GM23338 (cell line): ENCODE data around the gene ELANE. TPM values are rescaled to one million over a fixed set of nuclear protein-coding genes. Genes with fewer than 3 reads are reported as not detected.

Experiments
- ATAC-seq: fragments of 200-7000 bp; cut with Tn5 transposase; 3 replicates; pipeline ENCODE4 v1.9.1; 2020
- DNase-seq: peaks from one replicate; pipeline ENCODE4 v3.0.0-alpha.2; 2015; ENCODE audit warnings: low spot score
- H2AFZ ChIP-seq: fragments of 200-600 bp; sonication (generic); 2 replicates; pipeline ENCODE4 v1.8.0; 2016; ENCODE audit warnings: antibody characterized with exemption, mild to moderate bottlenecking, moderate library complexity
- H3F3A ChIP-seq: fragments of 200-600 bp; sonication (generic); replicated peaks from 2 replicates; pipeline ENCODE4 v1.8.0; 2017; ENCODE audit warnings: antibody characterized with exemption, mixed run types, low read depth
- H3K27ac ChIP-seq: fragments of 200-600 bp; sonication (generic); 2 replicates; pipeline ENCODE4 v1.6.1; 2016; ENCODE audit warnings: low read depth
- H3K27me3 ChIP-seq: fragments of 200-600 bp; sonication (generic); 2 replicates; pipeline ENCODE4 v1.8.0; 2016; ENCODE audit warnings: mild to moderate bottlenecking, mixed run types, moderate library complexity; ENCODE audit not compliant: insufficient read depth
- H3K36me3 ChIP-seq: fragments of 200-600 bp; sonication (generic); 2 replicates; pipeline ENCODE4 v1.8.0; 2016; ENCODE audit warnings: mild to moderate bottlenecking; ENCODE audit not compliant: insufficient read depth
- H3K4me1 ChIP-seq: fragments of 200-600 bp; sonication (generic); 2 replicates; pipeline ENCODE4 v1.8.0; 2016; ENCODE audit warnings: mild to moderate bottlenecking, moderate library complexity; ENCODE audit not compliant: insufficient read depth
- H3K4me2 ChIP-seq: fragments of 200-600 bp; sonication (generic); 2 replicates; pipeline ENCODE4 v1.7.1; 2017; ENCODE audit warnings: mixed run types
- H3K4me3 ChIP-seq: fragments of 200-600 bp; sonication (generic); 2 replicates; pipeline ENCODE4 v1.6.1; 2016; ENCODE audit warnings: mixed run types
- H3K79me2 ChIP-seq: fragments of 200-600 bp; sonication (generic); replicated peaks from 2 replicates; pipeline ENCODE4 v1.8.0; 2017; ENCODE audit warnings: mild to moderate bottlenecking; ENCODE audit not compliant: insufficient read depth
- H3K9me2 ChIP-seq: fragments of 200-600 bp; sonication (generic); 2 replicates; pipeline ENCODE4 v1.8.0; 2017; ENCODE audit not compliant: insufficient read depth
- H4K20me1 ChIP-seq: fragments of 200-600 bp; sonication (generic); replicated peaks from 2 replicates; pipeline ENCODE4 v1.8.0; 2017; ENCODE audit warnings: mild to moderate bottlenecking; ENCODE audit not compliant: insufficient read depth
- H3K27ac Mint-ChIP-seq: 2 replicates; pipeline ENCODE4 v1.8.0; 2020; ENCODE audit warnings: inconsistent platforms, mild to moderate bottlenecking, moderate library complexity, mixed read lengths
- H3K27me3 Mint-ChIP-seq: 3 replicates; pipeline ENCODE4 v1.8.0; 2022; ENCODE audit warnings: low read depth, mild to moderate bottlenecking, moderate library complexity, mixed read lengths, inconsistent platforms; ENCODE audit not compliant: insufficient read depth, poor library complexity
- H3K36me3 Mint-ChIP-seq: 3 replicates; pipeline ENCODE4 v1.8.0; 2021; ENCODE audit warnings: low read depth, mild to moderate bottlenecking, inconsistent platforms, moderate library complexity, mixed read lengths
- H3K4me1 Mint-ChIP-seq: 3 replicates; pipeline ENCODE4 v1.8.0; 2020; ENCODE audit warnings: mild to moderate bottlenecking, inconsistent platforms, mixed read lengths
- H3K4me3 Mint-ChIP-seq: 3 replicates; pipeline ENCODE4 v1.8.0; 2021; ENCODE audit warnings: moderate library complexity, mild to moderate bottlenecking, inconsistent platforms, mixed read lengths
- H3K9me3 Mint-ChIP-seq: 3 replicates; pipeline ENCODE4 v1.8.0; 2020; ENCODE audit warnings: moderate library complexity, mild to moderate bottlenecking, inconsistent platforms, mixed read lengths
- CTCF ChIP-seq, 2 experiments: fragments of 200-600 bp in 1 of 2; sonication (generic) in 1 of 2; conservative IDR thresholded peaks; 2 replicates each; pipeline versions ENCODE4 v1.5.1 to v1.6.1; 2016 to 2017; ENCODE audit warnings: antibody characterized with exemption in 2 of 2, low read depth in 2 of 2, mild to moderate bottlenecking in 2 of 2, moderate library complexity in 1 of 2
- ETS1 ChIP-seq: IDR thresholded peaks from 2 replicates; pipeline ENCODE4 v1.6.1; 2016; ENCODE audit warnings: antibody characterized with exemption
- EZH2 ChIP-seq: fragments of 200-600 bp; sonication (generic); IDR thresholded peaks from one replicate; pipeline ENCODE4 v1.8.0; 2017; ENCODE audit warnings: antibody characterized with exemption, mild to moderate bottlenecking, low read depth; ENCODE audit not compliant: unreplicated experiment
- JUNB ChIP-seq: IDR thresholded peaks from one replicate; pipeline ENCODE4 v1.6.1; 2016; ENCODE audit warnings: antibody characterized with exemption; ENCODE audit not compliant: unreplicated experiment
- NANOG ChIP-seq: IDR thresholded peaks from 2 replicates; pipeline ENCODE4 v1.6.1; 2016; ENCODE audit warnings: antibody characterized with exemption, borderline replicate concordance
- POLR2AphosphoS5 ChIP-seq: IDR thresholded peaks from 2 replicates; pipeline ENCODE4 v1.6.1; 2016; ENCODE audit warnings: antibody characterized with exemption, low read depth
- REST ChIP-seq: IDR thresholded peaks from one replicate; pipeline ENCODE4 v1.6.1; 2018; ENCODE audit warnings: antibody characterized with exemption; ENCODE audit not compliant: unreplicated experiment
- STAT1 ChIP-seq: IDR thresholded peaks from one replicate; pipeline ENCODE4 v1.6.1; 2016; ENCODE audit warnings: antibody characterized with exemption; ENCODE audit not compliant: unreplicated experiment
- ZNF114 ChIP-seq: fragments of 250-450 bp; sonication (Bioruptor Pico); IDR thresholded peaks from 2 replicates; pipeline ENCODE4 v1.5.0; 2020; ENCODE audit warnings: mild to moderate bottlenecking, moderate library complexity
- ZNF331 ChIP-seq: fragments of 250-450 bp; sonication (Bioruptor Pico); IDR thresholded peaks from 2 replicates; pipeline ENCODE4 v1.5.0; 2020; ENCODE audit warnings: low read depth, mild to moderate bottlenecking, moderate library complexity
- polyA plus RNA-seq: library from polyadenylated mRNA; unstranded; fragments of >200 nt; fragmentation: Nextera tagmentation; extraction: Ambion mirVana; gene quantifications from 2 replicates; pipeline ENCODE4 v1.2.1, GENCODE V29; 2016
- total RNA-seq: library from RNA; depleted of rRNA; stranded (reverse); fragments of >200 nt; shearing (Covaris generic); gene quantifications from 2 replicates; pipeline ENCODE4 v1.2.3, GENCODE V29; 2014

ELANE gene
- total and polyA plus RNA-seq, 2 experiments from 2014 or later, result not detected

- TF ChIP-seq REST, result no peak
These were observed 16.8 kb upstream of the ELANE start (continued) for GRCh38 chr19:835210-835810.

DNA sequence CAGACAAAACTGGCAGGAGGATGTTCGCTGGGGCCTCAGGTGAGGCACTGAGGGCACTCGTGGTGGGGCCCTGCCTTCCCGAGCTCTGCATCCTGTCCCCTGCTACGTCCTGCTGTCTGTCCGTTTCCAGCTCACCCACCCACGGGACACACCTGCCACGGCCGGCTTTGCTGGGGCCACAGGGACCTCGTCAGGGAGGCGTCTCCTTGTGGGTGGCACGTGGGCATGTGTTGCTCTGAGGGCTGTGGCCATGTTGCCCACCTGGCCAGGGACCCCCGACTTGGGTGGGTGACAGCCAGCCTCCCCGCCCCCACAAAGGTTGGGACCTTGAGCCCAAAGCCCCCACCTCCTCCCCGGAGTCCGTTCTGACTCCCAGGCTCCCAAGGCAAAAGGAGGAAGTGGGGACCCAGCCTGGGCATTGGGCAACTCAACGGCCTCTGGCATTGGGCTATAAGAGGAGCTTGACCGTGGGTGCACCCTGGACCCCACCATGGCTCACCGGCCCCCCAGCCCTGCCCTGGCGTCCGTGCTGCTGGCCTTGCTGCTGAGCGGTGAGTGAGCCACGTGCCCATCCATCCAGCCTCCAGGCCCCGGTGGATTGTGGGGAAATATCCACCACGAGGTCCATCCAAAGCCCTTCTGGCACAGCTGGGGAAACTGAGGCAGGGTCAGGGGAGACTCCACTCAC, 11.4 kb upstream of the ELANE start, which contains the start of gene PRTN3:
Gene PRTN3 (plus strand): TSS at position 481 of the 688 bp plus-strand sequence. CDS start 10 bp downstream, at position 491.
- Histone ChIP-seq H3K27ac (no peak within 1 kb of the TSS), H3K36me3 (no peaks in the 10 kb centered on the region), H4K20me1 (no peaks in the 10 kb centered on the region), H3K4me2 (no peak within 1 kb of the TSS), H2AFZ (no peak within 1 kb of the TSS), H3K9me2 (no peaks in the 10 kb centered on the region), H3K4me3 (no peak within 1 kb of the TSS), H3F3A (peaks cover 6% of the 10 kb centered on the region; the same call in 1 of the 2 replicates), H3K27me3 (peaks cover 27% of the 10 kb centered on the region), H3K79me2 (no peaks in the 10 kb centered on the region), H3K4me1 (no peaks in the 10 kb centered on the region)
- Mint-ChIP-seq H3K9me3 (peaks cover 4% of the 10 kb centered on the region; the same call in 2 of the 3 replicates), H3K27ac (no peak within 1 kb of the TSS), H3K36me3 (no peaks in the 10 kb centered on the region; the same call in 2 of the 3 replicates), H3K4me1 (no peaks in the 10 kb centered on the region; the same call in 2 of the 3 replicates), H3K27me3 (peaks cover 33% of the 10 kb centered on the region), H3K4me3 (peak within 1 kb of the TSS; percentile 2; the same call in 1 of the 3 replicates)
- DNase-seq, result no peak
- no peak for ATAC-seq
- TF ChIP-seq REST, result no peak
- no peak for TF ChIP-seq JUNB
- no peak for TF ChIP-seq ZNF114 (CRISPR knock-in tag)
- TF ChIP-seq POLR2AphosphoS5, result no peak
- TF ChIP-seq STAT1, result no peak
- no peak for TF ChIP-seq EZH2
- no peak for TF ChIP-seq NANOG
- no peak for TF ChIP-seq ZNF331 (CRISPR knock-in tag)
- TF ChIP-seq CTCF (conservative IDR thresholded peaks at IDR 0.05; ENCODE audit: low read depth in 2 of 2), result no peak
- TF ChIP-seq ETS1, result no peak
